GM21447 (cell line): Measurements from ENCODE around the gene HDAC10.
"Not testable (repeated sequence)": the region's sequence is repeated elsewhere in the genome, so short reads cannot be mapped to it uniquely, and the experiment has no call there.

Experiments
- ATAC-seq: cut with Tn5 transposase; IDR thresholded peaks from one replicate; pipeline ENCODE4 v1.9.1; 2021; ENCODE audit not compliant: unreplicated experiment

The HDAC10 gene

GRCh38 chr22:50285568-50286229 is 34.6 kb upstream of the HDAC10 start:
- no peak for ATAC-seq

- no peak for ATAC-seq
Observed at GRCh38 chr22:50284479-50284878, 33.4 kb upstream of the HDAC10 start.

GRCh38 chr22:50283821-50284220 is 32.8 kb upstream of the HDAC10 start:
- no peak for ATAC-seq

- ATAC-seq, result no peak
Observed at GRCh38 chr22:50282361-50283155, 31.5 kb upstream of the HDAC10 start.

GRCh38 chr22:50281957-50282356 is 30.9 kb upstream of the HDAC10 start:
- ATAC-seq, result no peak

GRCh38 chr22:50281384-50281760 is 30.3 kb upstream of the HDAC10 start:
- ATAC-seq, result no peak

GRCh38 chr22:50280708-50281383 is 29.8 kb upstream of the HDAC10 start:
- ATAC-seq, result no peak

- ATAC-seq, result no peak
Observed at GRCh38 chr22:50280022-50280707, 29.1 kb upstream of the HDAC10 start.

GRCh38 chr22:50278956-50279619 is 28.0 kb upstream of the HDAC10 start:
- ATAC-seq, result no peak

GRCh38 chr22:50278461-50278860 is 27.4 kb upstream of the HDAC10 start:
- ATAC-seq, result no peak

GRCh38 chr22:50277761-50278160 is 26.7 kb upstream of the HDAC10 start:
- ATAC-seq, result no peak

GRCh38 chr22:50276143-50276542 is 25.1 kb upstream of the HDAC10 start:
- no peak for ATAC-seq

GRCh38 chr22:50275181-50276055 is 24.4 kb upstream of the HDAC10 start:
- no peak for ATAC-seq

GRCh38 chr22:50274771-50275170 is 23.7 kb upstream of the HDAC10 start:
- ATAC-seq, result no peak

GRCh38 chr22:50274311-50274710 is 23.2 kb upstream of the HDAC10 start:
- no peak for ATAC-seq

- not testable (repeated sequence) for ATAC-seq
Observed at GRCh38 chr22:50273781-50274180, 22.7 kb upstream of the HDAC10 start.

- not testable (repeated sequence) for ATAC-seq
Observed at GRCh38 chr22:50273352-50273751, 22.3 kb upstream of the HDAC10 start.

GRCh38 chr22:50272044-50272802 is 21.2 kb upstream of the HDAC10 start:
- ATAC-seq, result no peak

- ATAC-seq, result no peak
Observed at GRCh38 chr22:50271519-50271970, 20.5 kb upstream of the HDAC10 start.
